Activated B cell treated with CpG ODN at 0.5 μM for 24 hours (primary cell): ENCODE results near the gene MYO1C. TPM values are rescaled to one million over a fixed set of nuclear protein-coding genes. Genes with fewer than 3 reads are reported as not detected.

Source experiments
- ATAC-seq: fragments of 200-7000 bp; cut with Tn5 transposase; one replicate; pipeline ENCODE4 v1.10.0; 2021; ENCODE audit warnings: low read depth, mild to moderate bottlenecking, moderate library complexity
- CTCF ChIA-PET: fragments of 350-600 bp; sonication (Branson Sonifier 250); formaldehyde crosslinking; loops from one replicate; lab custom pipeline; 2021; ENCODE audit warnings: antibody characterized with exemption; lab: Charles Lee
- POLR2A ChIA-PET: fragments of 350-600 bp; sonication (Branson Sonifier 250); formaldehyde crosslinking; loops from one replicate; lab custom pipeline; 2021; ENCODE audit warnings: antibody characterized with exemption; lab: Charles Lee
- DNase-seq: peaks from one replicate; pipeline ENCODE4 v3.0.0; 2022
- H3K27ac Mint-ChIP-seq: one replicate; pipeline ENCODE4 v1.8.0; 2020; ENCODE audit warnings: mixed read lengths
- H3K27me3 Mint-ChIP-seq: one replicate; pipeline ENCODE4 v1.8.0; 2021; ENCODE audit warnings: mixed read lengths
- H3K36me3 Mint-ChIP-seq: one replicate; pipeline ENCODE4 v1.8.0; 2021; ENCODE audit warnings: low read depth, mixed read lengths
- H3K4me1 Mint-ChIP-seq: one replicate; pipeline ENCODE4 v1.8.0; 2021; ENCODE audit warnings: mixed read lengths
- H3K4me3 Mint-ChIP-seq: one replicate; pipeline ENCODE4 v1.8.0; 2020; ENCODE audit warnings: mild to moderate bottlenecking, mixed read lengths
- H3K9me3 Mint-ChIP-seq: one replicate; pipeline ENCODE4 v1.8.0; 2020; ENCODE audit warnings: mixed read lengths
- CTCF ChIP-seq: fragments of 200-600 bp; IDR thresholded peaks from one replicate; pipeline ENCODE4 v1.8.0; 2022; ENCODE audit warnings: antibody characterized with exemption, mild to moderate bottlenecking
- intact Hi-C: fragments of 100-400 bp; cut with micrococcal nuclease; formaldehyde crosslinking; loops from one replicate; pipeline ENCODE4 v1.15.1; 2024
- total RNA-seq: library from RNA; stranded (reverse); gene quantifications from 2 replicates; pipeline ENCODE4 v1.2.3, GENCODE V29; 2022

Gene MYO1C
- total RNA-seq, 1 donor from 2014 or later, result 190 TPM

DNA sequence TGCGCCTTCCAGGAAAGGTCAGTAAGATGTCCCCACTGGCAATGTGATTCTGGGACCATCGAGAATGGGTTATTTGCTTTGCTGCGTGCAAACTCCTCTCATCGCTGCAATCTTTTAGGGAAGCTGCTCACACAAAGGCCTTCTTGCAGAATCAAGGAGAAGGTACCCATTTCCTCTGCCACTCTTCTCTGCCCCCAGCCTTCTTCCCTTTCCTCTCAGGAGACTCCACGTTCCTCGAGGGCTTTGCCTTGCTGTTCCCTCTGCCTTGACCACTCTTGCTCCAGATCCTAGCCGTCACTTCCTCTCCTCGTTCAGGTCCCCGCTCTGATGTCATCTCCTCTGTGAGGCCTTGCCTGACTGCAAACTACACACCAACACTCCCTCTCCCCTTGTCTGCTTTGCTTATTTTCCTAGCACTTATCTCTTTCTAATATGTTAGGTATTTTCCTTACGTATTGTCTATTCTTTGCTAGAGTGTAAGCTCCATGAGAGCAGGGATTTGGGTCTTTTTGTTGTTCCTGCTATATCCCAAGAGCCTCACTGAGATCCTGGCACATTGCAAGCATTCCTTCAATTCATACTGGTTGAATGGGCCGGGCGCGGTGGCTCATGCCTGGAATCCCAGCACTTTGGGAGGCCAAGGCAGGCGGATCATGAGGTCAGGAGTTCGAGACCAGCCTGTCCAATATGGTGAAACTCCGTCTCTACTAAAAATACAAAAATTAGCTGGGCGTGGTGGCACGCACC, 31.1 kb downstream of the MYO1C start:
- ChIA-PET CTCF (no interaction called here), POLR2A (interaction anchor here (2.3 to 2.7 kb wide), 3 partner anchors 13 to 55 kb away, joined by 17 to 27 read pairs (median 24); partner anchors contain the start of gene INPP5K)
- peaks cover 2% of the 10 kb centered on the region for H3K9me3 Mint-ChIP-seq
- H3K4me3 Mint-ChIP-seq, result no peak overlapping the region
- intact Hi-C loops, result no loop called here
- DNase-seq (no peak), ATAC-seq (no peak)
- H3K4me1 Mint-ChIP-seq, result peaks cover 47% of the 10 kb centered on the region
- TF ChIP-seq CTCF, result no peak
- no peaks in the 10 kb centered on the region for H3K27me3 Mint-ChIP-seq
- H3K36me3 Mint-ChIP-seq, result peaks cover 18% of the 10 kb centered on the region
- peak overlapping the region; percentile 46 for H3K27ac Mint-ChIP-seq

DNA sequence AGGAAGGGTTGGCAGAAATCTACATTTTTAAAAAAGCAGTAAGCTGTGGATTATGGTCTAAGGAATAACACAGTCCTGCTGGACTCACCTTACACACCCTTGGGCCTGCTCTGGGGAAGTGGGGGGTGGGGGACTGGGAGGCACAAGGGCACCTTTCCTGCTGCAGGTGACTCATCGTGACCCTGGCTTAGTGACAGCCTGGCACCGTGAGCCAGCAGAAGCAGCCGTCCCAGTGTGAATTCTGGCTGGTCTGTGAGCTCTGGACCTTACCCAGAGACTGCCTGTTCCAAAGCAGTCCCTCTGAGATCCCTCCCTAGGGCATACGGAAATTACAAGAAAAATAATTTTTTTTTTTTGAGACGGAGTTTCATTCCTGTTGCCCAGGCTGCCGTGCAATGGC, 32.3 kb downstream of the MYO1C start:
- H3K27me3 Mint-ChIP-seq, result no peaks in the 10 kb centered on the region
- peaks cover 50% of the 10 kb centered on the region for H3K4me1 Mint-ChIP-seq
- H3K4me3 Mint-ChIP-seq, result no peak overlapping the region
- ChIA-PET CTCF (no interaction called here), POLR2A (interaction anchor here (0.5 to 1.3 kb wide), 2 partner anchors 25 to 27 kb away, joined by 4 to 6 read pairs; no protein-coding TSS in a partner anchor)
- intact Hi-C loops, result no loop called here
- peaks cover 2% of the 10 kb centered on the region for H3K9me3 Mint-ChIP-seq
- no peak for TF ChIP-seq CTCF
- H3K27ac Mint-ChIP-seq, result no peak overlapping the region
- no peak for DNase-seq
- ATAC-seq, result no peak
- H3K36me3 Mint-ChIP-seq, result peaks cover 13% of the 10 kb centered on the region

GRCh38 chr17:1455797-1456599, 36.5 kb downstream of the MYO1C start, which contains the start of gene CRK:
TSS of gene CRK (minus strand) at chr17:1456232. CDS start at chr17:1456117, 115 bp downstream.
- H3K27me3 Mint-ChIP-seq, result no peaks in the 10 kb centered on the region
- peaks cover 24% of the 10 kb centered on the region for H3K36me3 Mint-ChIP-seq
- no peaks in the 10 kb centered on the region for H3K9me3 Mint-ChIP-seq
- DNase-seq, result peak; percentile 99
- peaks cover 53% of the 10 kb centered on the region for H3K4me1 Mint-ChIP-seq
- intact Hi-C loops, result loop anchor here (1.0 kb wide), 6 partner anchors 18 to 106 kb away; partner anchors contain the start of genes INPP5K, PITPNA and YWHAE
- peak within 1 kb of the TSS; percentile 87 for H3K27ac Mint-ChIP-seq
- peak; percentile 92 for ATAC-seq
- POLR2A ChIA-PET, result interaction anchor here (0.6 to 2.4 kb wide), 10 partner anchors 19 to 175 kb away, joined by 3 to 15 read pairs (median 6); partner anchors contain the start of genes INPP5K and MYO1C
- CTCF ChIA-PET, result interaction anchor here (0.7 to 2.4 kb wide), 4 partner anchors 29 to 193 kb away, joined by 3 to 18 read pairs (median 4); partner anchors contain the start of gene INPP5K
- peak within 1 kb of the TSS; percentile 94 for H3K4me3 Mint-ChIP-seq
- no peak for TF ChIP-seq CTCF

GRCh38 chr17:1455291-1455796, 37.1 kb downstream of the MYO1C start:
- peak; percentile 42 for ATAC-seq
- POLR2A ChIA-PET, result interaction anchor here (0.6 to 2.4 kb wide), 9 partner anchors 19 to 174 kb away, joined by 3 to 15 read pairs (median 6); partner anchors contain the start of genes INPP5K and MYO1C

More at GRCh38 chr17:1455291-1455796, 37.1 kb downstream of the MYO1C start:
- peak; percentile 61 for DNase-seq
- H3K9me3 Mint-ChIP-seq, result no peaks in the 10 kb centered on the region
- CTCF ChIA-PET, result interaction anchor here (1.2 to 2.4 kb wide), 3 partner anchors 61 to 193 kb away, joined by 4 to 18 read pairs (median 5); partner anchors contain the start of gene INPP5K
- peaks cover 24% of the 10 kb centered on the region for H3K36me3 Mint-ChIP-seq
- H3K4me1 Mint-ChIP-seq, result peaks cover 54% of the 10 kb centered on the region
- peak overlapping the region; percentile 94 for H3K4me3 Mint-ChIP-seq
- H3K27me3 Mint-ChIP-seq, result no peaks in the 10 kb centered on the region
- H3K27ac Mint-ChIP-seq, result peak overlapping the region; percentile 87
- TF ChIP-seq CTCF, result no peak
- intact Hi-C loops, result loop anchor here (1.0 kb wide), 2 partner anchors 90 to 107 kb away; partner anchors contain the start of gene PITPNA
